ENCODE measurements around the gene NUTM1.

The NUTM1 gene

DNA sequence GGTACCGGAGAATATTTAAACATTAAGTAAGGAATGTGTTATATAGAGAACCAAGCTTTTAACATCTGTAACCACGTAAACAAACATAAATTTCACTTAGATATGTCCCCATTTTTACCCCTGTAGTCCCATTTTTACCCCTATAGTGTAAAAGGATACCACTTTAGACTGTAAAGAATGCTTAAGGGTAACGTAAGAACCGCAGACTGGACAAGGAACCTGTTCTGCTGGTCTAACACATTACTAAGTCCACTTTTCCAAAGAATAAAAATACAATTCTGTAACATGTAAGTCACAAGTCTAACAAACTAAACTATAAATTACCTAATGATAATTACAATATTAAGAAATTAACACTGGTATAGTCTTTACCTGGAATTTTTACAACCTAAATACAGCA, 8.4 kb upstream of the NUTM1 start:
- Histone ChIP-seq H3K27ac (peak overlapping the region; percentile 61), H3K36me3 (replicated peaks) (no peaks in the 10 kb centered on the region), H3K27me3 (replicated peaks) (no peaks in the 10 kb centered on the region), H3K4me3 (ENCODE audit: low read depth, low read length) (peak overlapping the region; percentile 10)
- no peak for DNase-seq
- TF ChIP-seq, protein P1, sequence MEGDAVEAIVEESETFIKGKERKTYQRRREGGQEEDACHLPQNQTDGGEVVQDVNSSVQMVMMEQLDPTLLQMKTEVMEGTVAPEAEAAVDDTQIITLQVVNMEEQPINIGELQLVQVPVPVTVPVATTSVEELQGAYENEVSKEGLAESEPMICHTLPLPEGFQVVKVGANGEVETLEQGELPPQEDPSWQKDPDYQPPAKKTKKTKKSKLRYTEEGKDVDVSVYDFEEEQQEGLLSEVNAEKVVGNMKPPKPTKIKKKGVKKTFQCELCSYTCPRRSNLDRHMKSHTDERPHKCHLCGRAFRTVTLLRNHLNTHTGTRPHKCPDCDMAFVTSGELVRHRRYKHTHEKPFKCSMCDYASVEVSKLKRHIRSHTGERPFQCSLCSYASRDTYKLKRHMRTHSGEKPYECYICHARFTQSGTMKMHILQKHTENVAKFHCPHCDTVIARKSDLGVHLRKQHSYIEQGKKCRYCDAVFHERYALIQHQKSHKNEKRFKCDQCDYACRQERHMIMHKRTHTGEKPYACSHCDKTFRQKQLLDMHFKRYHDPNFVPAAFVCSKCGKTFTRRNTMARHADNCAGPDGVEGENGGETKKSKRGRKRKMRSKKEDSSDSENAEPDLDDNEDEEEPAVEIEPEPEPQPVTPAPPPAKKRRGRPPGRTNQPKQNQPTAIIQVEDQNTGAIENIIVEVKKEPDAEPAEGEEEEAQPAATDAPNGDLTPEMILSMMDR (IDR thresholded peaks at IDR 0.05; ENCODE audit: low read depth, low read length, missing control alignments): no peak
- in situ Hi-C loops (cut with HindIII; ENCODE audit: low pct_ligation_motif_present, low sequenced_read_pairs): loop anchor here (25.0 kb wide), 1 partner anchor 97 kb away; the partner anchor contains the start of gene EMC4

GRCh38 chr15:34335176-34336032, 7.7 kb upstream of the NUTM1 start:
- Histone ChIP-seq H3K27ac (peak overlapping the region; percentile 61), H3K27me3 (replicated peaks) (no peaks in the 10 kb centered on the region), H3K4me3 (ENCODE audit: low read depth, low read length) (peak overlapping the region; percentile 10), H3K36me3 (replicated peaks) (no peaks in the 10 kb centered on the region)
- in situ Hi-C loops (cut with HindIII; ENCODE audit: low pct_ligation_motif_present, low sequenced_read_pairs): loop anchor here (25.0 kb wide), 1 partner anchor 98 kb away; the partner anchor contains the start of gene EMC4
- TF ChIP-seq, protein P1 (IDR thresholded peaks at IDR 0.05; ENCODE audit: low read depth, low read length, missing control alignments): no peak
- no peak for DNase-seq

DNA sequence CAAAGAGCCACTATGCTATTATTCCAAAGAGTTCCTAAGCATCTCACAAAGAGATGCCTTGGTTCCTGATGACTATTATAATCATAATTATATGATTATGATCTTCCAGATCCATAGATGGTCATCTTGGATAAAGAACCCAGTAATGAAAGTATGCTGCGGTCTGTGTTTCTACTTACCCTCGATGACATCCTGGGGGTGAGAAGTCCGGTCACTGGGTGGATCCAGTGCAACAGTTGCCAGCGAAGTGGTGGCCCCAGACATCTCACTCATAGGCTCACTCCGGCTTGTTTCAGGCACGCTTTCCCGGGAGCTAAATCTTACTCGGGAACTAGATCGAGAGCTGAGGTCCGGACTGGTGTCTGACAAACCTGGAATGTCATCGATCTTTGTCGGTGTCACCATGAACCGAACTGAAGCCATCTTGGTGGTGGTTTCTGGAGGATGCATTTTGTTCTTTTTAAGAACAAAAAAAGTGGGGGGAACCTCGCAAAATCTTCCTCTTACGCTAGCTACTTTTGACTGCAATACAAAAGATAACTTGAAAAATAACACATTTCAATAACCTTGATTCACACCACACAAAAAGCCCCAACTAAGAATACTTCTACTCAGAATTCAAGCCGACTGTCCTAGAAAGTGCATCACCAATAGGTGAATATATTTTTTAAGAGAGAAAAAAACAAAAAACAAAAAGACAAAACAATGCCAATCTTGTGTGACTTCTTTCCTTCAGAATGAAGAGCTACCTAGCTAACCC, 6.7 kb upstream of the NUTM1 start:
- no peaks in the 10 kb centered on the region for H3K27me3 ChIP-seq (replicated peaks)
- in situ Hi-C loops (cut with HindIII; ENCODE audit: low pct_ligation_motif_present, low sequenced_read_pairs): loop anchor here (25.0 kb wide), 1 partner anchor 99 kb away; the partner anchor contains the start of gene EMC4
- DNase-seq: no peak
- H3K36me3 ChIP-seq (replicated peaks): peaks cover 6% of the 10 kb centered on the region
- TF ChIP-seq, protein P1 (IDR thresholded peaks at IDR 0.05; ENCODE audit: low read depth, low read length, missing control alignments): no peak
- peak overlapping the region; percentile 92 for H3K4me3 ChIP-seq (ENCODE audit: low read depth, low read length)
- no peak overlapping the region for H3K27ac ChIP-seq

- peaks cover 10% of the 10 kb centered on the region for H3K36me3 ChIP-seq (replicated peaks)
- peak overlapping the region; percentile 92 for H3K4me3 ChIP-seq (ENCODE audit: low read depth, low read length)
- in situ Hi-C loops (cut with HindIII; ENCODE audit: low pct_ligation_motif_present, low sequenced_read_pairs): loop anchor here (25.0 kb wide), 1 partner anchor 100 kb away; the partner anchor contains the start of gene EMC4
- DNase-seq: no peak
- H3K27ac ChIP-seq: peak overlapping the region; percentile 83
- TF ChIP-seq, protein P1 (IDR thresholded peaks at IDR 0.05; ENCODE audit: low read depth, low read length, missing control alignments): no peak
- no peaks in the 10 kb centered on the region for H3K27me3 ChIP-seq (replicated peaks)
Observed at GRCh38 chr15:34336991-34337556, 6.0 kb upstream of the NUTM1 start.

- Histone ChIP-seq H3K27ac (peak within 1 kb of the TSS; percentile 83), H3K36me3 (replicated peaks) (peaks cover 10% of the 10 kb centered on the region), H3K27me3 (replicated peaks) (no peaks in the 10 kb centered on the region), H3K4me3 (ENCODE audit: low read depth, low read length) (peak within 1 kb of the TSS; percentile 92)
- in situ Hi-C loops (cut with HindIII; ENCODE audit: low pct_ligation_motif_present, low sequenced_read_pairs): loop anchor here (25.0 kb wide), 1 partner anchor 100 kb away; the partner anchor contains the start of gene EMC4
- TF ChIP-seq, protein P1 (IDR thresholded peaks at IDR 0.05; ENCODE audit: low read depth, low read length, missing control alignments): no peak
- peak; percentile 94 for DNase-seq
Observed at GRCh38 chr15:34337557-34338306, 5.4 kb upstream of the NUTM1 start, which contains the start of gene SLC12A6. Gene SLC12A6 (minus strand): TSS chr15:34337781. CDS start chr15:34336680, 1,101 bp downstream.
